ENCODE measurements around the gene ARHGAP26.

ARHGAP26 gene

DNA sequence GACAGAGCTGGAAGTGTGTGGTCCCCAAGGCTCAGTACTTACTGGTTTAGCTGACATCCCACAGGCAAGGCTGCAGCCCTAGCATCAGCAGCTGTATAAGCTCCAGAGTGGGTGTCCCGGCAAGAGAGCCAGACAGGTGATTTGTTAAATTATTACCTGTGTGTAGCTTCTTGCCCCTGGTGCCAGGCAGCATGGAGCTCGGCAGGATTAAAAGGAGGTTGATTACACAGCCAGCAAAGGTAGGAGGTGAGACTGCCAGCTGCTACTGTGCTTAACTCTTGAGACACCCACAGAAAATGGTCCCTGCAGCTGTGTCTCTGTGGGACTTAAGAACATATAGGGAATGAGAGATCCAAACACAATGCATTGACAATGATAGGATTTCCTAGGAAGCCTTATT, 54.2 kb downstream of the ARHGAP26 start:
- Histone ChIP-seq H3K4me3 (ENCODE audit: low read depth, low read length) (no peak overlapping the region), H3K36me3 (ENCODE audit: insufficient read depth, low read length) (no peaks in the 10 kb centered on the region), H3K27me3 (ENCODE audit: insufficient read depth, low read length) (no peaks in the 10 kb centered on the region), H3K27ac (ENCODE audit: low read depth, low read length) (no peak overlapping the region), H2AFZ (ENCODE audit: low read length, unreplicated experiment) (no peak overlapping the region), H3K79me2 (ENCODE audit: control insufficient read depth, insufficient read depth, low read length, unreplicated experiment) (no peaks in the 10 kb centered on the region), H3K4me1 (ENCODE audit: control insufficient read depth, insufficient read depth, low read length, unreplicated experiment) (peaks cover 87% of the 10 kb centered on the region)

DNA sequence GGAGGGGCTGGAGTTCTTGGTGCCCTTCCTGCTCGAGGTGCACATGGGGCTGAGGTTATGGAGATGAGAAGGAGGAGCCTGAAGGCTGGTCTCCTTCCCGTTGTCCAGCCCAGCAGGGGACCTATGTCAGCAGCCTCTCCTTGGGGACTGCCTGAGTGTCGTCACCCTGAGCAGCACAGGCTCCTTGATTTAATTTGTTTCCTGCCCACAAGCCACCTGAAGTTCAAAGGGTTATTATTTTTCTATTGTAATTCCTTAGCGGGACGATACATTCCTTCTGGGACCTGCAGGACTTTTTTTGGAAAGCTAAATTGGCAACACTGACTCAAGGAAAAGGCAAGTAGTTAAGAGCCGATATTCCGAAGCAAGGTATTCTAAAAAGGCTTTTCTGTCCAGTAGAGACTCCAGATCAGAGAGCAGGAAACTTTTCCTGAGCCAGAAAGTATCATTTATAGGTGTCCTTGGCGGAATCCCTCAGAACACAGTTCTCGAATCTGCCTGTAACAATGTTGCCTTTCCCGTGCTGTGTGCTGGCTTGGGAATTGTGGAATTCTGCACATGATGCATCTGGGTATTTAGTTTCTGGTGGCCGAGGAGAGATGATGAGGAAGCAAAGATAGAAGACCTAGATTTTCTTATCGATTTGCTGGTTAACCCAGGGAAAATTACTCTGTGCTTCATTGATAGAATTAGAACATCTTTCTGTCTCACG, 55.4 kb downstream of the ARHGAP26 start:
- Histone ChIP-seq H3K27ac (ENCODE audit: low read depth, low read length) (no peak overlapping the region), H3K27me3 (ENCODE audit: insufficient read depth, low read length) (no peaks in the 10 kb centered on the region), H3K4me1 (ENCODE audit: control insufficient read depth, insufficient read depth, low read length, unreplicated experiment) (peaks cover 87% of the 10 kb centered on the region), H3K79me2 (ENCODE audit: control insufficient read depth, insufficient read depth, low read length, unreplicated experiment) (no peaks in the 10 kb centered on the region), H3K4me3 (ENCODE audit: low read depth, low read length) (no peak overlapping the region), H2AFZ (ENCODE audit: low read length, unreplicated experiment) (no peak overlapping the region), H3K36me3 (ENCODE audit: insufficient read depth, low read length) (no peaks in the 10 kb centered on the region)

DNA sequence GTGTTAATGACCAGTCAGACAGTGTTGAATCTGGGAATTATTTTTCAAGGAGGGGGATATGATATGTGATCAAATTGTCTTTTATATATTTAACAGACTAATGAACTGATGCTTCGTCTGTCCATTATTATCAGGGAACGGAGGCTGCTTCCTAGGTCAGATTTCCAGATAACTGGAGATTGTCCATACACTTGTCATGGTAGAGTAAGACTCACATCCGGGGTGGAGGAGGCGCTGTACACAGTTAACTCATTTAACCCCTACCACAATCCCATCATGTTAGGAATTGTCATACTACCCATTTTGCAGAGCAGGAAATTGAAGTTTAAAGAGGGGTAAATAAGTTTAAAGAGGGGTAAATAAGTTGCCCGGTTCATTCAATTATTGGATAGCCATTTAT, 55.9 kb downstream of the ARHGAP26 start:
- Histone ChIP-seq H2AFZ (ENCODE audit: low read length, unreplicated experiment) (no peak overlapping the region), H3K27ac (ENCODE audit: low read depth, low read length) (no peak overlapping the region), H3K79me2 (ENCODE audit: control insufficient read depth, insufficient read depth, low read length, unreplicated experiment) (no peaks in the 10 kb centered on the region), H3K36me3 (ENCODE audit: insufficient read depth, low read length) (no peaks in the 10 kb centered on the region), H3K27me3 (ENCODE audit: insufficient read depth, low read length) (no peaks in the 10 kb centered on the region), H3K4me3 (ENCODE audit: low read depth, low read length) (no peak overlapping the region), H3K4me1 (ENCODE audit: control insufficient read depth, insufficient read depth, low read length, unreplicated experiment) (peaks cover 87% of the 10 kb centered on the region)

DNA sequence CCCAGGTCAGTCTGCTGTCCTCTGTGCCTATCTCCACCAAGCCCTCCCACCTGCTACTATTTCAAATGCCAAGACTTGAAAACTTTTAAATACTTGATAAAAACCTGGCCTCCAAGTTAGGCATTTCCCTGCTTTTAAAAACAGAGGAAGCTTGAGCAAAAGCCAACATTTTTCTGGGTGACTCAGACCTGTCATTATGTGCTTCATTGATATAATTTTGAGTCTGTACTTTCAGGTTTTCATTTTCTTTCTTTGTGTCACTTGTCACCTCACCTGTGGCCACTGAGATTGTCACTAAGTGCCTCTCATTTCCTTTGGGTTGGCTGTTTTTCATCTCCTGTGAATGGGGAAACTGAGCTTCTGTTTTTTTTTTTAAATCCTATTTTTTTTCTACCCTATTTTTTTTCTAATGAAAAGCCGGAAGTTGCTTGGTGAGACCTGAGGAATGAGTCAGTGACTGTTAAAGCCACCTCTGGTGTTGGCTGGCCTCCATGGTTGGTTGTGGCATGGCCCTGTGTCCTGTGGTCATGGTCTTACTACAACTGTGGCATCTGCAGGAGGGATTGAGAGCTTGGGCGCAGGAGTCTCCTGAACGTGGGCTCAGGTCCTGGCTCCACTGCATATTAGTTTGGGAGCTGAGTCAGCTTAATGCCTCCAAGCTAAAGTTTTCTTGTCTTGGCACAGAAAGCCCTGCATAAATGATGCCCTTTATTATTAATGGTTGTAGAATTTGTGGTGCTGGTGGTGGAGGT, 56.7 kb downstream of the ARHGAP26 start:
- no peaks in the 10 kb centered on the region for H3K36me3 ChIP-seq (ENCODE audit: insufficient read depth, low read length)
- H3K4me1 ChIP-seq (ENCODE audit: control insufficient read depth, insufficient read depth, low read length, unreplicated experiment), result peaks cover 80% of the 10 kb centered on the region
- peak overlapping the region; percentile 57 for H3K27ac ChIP-seq (ENCODE audit: low read depth, low read length)
- H3K4me3 ChIP-seq (ENCODE audit: low read depth, low read length), result peak overlapping the region; percentile 30; the same call in 1 of the 2 replicates
- H3K79me2 ChIP-seq (ENCODE audit: control insufficient read depth, insufficient read depth, low read length, unreplicated experiment), result no peaks in the 10 kb centered on the region
- H3K27me3 ChIP-seq (ENCODE audit: insufficient read depth, low read length), result no peaks in the 10 kb centered on the region
- H2AFZ ChIP-seq (ENCODE audit: low read length, unreplicated experiment), result no peak overlapping the region

DNA sequence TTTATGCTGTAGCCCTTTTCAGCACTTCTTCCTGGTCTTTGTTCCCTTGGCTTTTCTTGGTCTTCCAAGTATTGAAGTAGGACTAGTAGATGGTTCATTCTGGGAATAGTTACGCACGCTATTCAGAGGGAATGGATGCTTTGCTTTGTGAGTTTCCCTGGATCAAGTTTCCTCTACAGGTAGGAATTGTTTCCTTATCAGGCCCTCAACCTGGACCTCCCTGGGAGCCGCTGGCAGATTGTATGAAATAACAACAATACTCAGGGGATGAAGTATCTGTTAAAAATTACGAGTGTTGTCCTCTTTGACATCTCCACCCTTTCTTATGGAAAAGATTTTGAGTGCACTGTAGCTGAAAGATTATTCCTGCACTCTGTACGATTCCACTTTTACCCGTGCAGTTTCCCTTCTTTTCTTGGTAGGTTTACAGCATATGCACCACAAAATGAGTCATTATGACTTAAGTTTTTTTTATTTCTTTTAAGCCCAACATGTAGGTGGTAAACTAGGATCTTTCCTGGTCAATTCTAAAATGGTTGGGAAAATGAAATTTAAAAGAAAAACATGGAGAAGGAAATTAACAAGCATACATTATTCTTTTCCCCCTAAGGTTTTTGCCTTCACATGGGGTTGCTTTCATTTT, 57.9 kb downstream of the ARHGAP26 start:
- H3K27ac ChIP-seq (ENCODE audit: low read depth, low read length), result 0 out of 2 replicates have a peak overlapping the region, but pooled peaks have one; percentile 57
- no peaks in the 10 kb centered on the region for H3K36me3 ChIP-seq (ENCODE audit: insufficient read depth, low read length)
- no peaks in the 10 kb centered on the region for H3K27me3 ChIP-seq (ENCODE audit: insufficient read depth, low read length)
- no peak overlapping the region for H2AFZ ChIP-seq (ENCODE audit: low read length, unreplicated experiment)
- no peaks in the 10 kb centered on the region for H3K79me2 ChIP-seq (ENCODE audit: control insufficient read depth, insufficient read depth, low read length, unreplicated experiment)
- peak overlapping the region; percentile 30; the same call in 1 of the 2 replicates for H3K4me3 ChIP-seq (ENCODE audit: low read depth, low read length)
- peaks cover 69% of the 10 kb centered on the region for H3K4me1 ChIP-seq (ENCODE audit: control insufficient read depth, insufficient read depth, low read length, unreplicated experiment)

DNA sequence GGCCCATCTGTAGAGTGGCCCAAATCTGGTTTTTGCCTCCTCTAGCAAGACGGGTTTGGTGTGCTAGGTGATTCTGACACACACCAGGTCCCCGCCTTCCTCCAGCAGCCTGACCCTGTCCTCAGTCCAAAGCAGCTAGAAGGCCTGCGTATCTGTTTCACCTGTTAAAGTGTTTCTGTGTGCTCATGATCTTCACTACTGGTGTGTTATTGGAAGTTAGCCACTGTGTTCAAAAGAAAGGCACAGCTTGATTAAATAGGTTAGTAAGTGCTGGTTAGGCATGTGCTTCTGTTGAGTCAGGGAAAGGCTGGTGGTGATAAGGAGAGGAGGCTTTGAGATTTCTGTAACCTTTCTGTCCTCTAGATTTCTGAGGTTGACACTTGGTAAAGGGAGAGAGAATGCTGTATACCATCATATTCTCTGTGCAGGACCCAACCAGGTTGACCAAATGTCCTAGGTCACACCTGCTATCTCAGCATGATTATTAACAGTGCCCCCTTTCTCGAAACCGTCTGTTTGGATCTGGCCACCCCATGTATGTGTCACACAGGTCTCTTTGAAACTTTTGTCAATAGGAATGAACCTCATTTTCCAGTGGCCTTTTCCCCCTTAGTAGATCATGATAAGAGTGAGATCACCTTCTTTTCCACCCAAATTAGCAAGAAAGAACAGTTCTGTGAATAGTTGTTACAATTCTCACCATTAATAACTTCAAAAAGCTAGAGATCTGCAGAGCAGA, 58.8 kb downstream of the ARHGAP26 start:
- no peak overlapping the region for H2AFZ ChIP-seq (ENCODE audit: low read length, unreplicated experiment)
- no peaks in the 10 kb centered on the region for H3K27me3 ChIP-seq (ENCODE audit: insufficient read depth, low read length)
- no peaks in the 10 kb centered on the region for H3K36me3 ChIP-seq (ENCODE audit: insufficient read depth, low read length)
- H3K4me1 ChIP-seq (ENCODE audit: control insufficient read depth, insufficient read depth, low read length, unreplicated experiment), result peaks cover 60% of the 10 kb centered on the region
- H3K4me3 ChIP-seq (ENCODE audit: low read depth, low read length), result no peak overlapping the region
- no peak overlapping the region for H3K27ac ChIP-seq (ENCODE audit: low read depth, low read length)
- no peaks in the 10 kb centered on the region for H3K79me2 ChIP-seq (ENCODE audit: control insufficient read depth, insufficient read depth, low read length, unreplicated experiment)

DNA sequence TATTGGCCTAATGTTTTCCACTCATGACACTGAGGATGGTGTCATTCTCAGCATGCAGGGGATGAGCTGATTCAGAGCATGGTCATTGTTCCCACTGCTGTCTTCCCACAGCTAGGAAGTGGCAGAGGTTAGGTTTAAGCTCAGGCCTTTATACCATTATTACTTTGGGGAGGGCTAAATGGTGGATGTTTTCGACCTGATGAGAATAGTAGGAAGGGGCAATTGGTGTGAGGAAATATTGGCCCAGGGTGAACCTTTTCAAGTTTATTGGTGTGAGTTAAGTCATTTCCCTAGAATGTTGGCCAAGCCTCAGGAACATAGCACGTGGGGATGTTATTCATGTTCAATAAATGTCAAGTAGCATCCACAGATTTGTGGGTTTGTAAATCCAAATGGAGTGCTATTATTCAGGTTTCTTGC, 59.6 kb downstream of the ARHGAP26 start:
- Histone ChIP-seq H3K36me3 (ENCODE audit: insufficient read depth, low read length) (no peaks in the 10 kb centered on the region), H3K27me3 (ENCODE audit: insufficient read depth, low read length) (no peaks in the 10 kb centered on the region), H3K4me3 (ENCODE audit: low read depth, low read length) (peak overlapping the region; percentile 1; the same call in 1 of the 2 replicates), H3K4me1 (ENCODE audit: control insufficient read depth, insufficient read depth, low read length, unreplicated experiment) (peaks cover 58% of the 10 kb centered on the region), H3K27ac (ENCODE audit: low read depth, low read length) (peak overlapping the region; percentile 56), H2AFZ (ENCODE audit: low read length, unreplicated experiment) (no peak overlapping the region), H3K79me2 (ENCODE audit: control insufficient read depth, insufficient read depth, low read length, unreplicated experiment) (no peaks in the 10 kb centered on the region)

DNA sequence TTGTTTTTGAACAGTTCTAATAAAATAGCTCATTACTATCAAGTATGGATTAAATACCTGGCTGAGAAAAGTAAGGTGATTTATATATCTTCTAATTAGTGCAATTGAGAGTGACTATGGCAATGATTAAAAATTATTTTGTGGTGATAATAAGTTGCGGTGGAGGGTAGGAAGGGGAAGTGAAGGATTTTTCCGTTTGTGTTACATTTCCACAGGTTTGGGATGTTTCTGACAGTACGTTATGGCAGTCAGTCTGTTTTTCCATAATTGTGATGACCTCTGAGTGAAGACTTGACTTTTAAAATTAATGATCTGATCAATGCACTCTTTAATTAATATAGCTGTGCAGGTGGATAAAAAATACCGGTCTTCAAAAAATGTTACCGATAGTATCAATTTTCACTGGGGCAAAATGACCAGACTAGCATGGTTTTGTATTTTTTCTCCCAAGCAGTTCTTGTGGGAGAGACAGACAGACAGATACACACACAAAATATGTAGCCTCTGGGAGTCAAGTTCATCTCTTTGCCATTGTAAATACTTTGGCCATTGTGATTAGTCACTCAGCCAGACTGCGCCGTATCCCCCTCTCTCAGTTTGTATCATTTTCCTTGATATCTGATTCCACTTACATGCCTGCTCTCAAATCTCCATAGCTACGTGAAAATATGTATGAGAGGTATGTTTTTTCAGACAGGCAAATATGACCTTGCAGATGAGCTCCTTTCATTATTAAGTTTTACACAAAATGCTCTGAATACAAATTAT, 60.2 kb downstream of the ARHGAP26 start:
- Histone ChIP-seq H3K4me1 (ENCODE audit: control insufficient read depth, insufficient read depth, low read length, unreplicated experiment) (peaks cover 58% of the 10 kb centered on the region), H2AFZ (ENCODE audit: low read length, unreplicated experiment) (no peak overlapping the region), H3K79me2 (ENCODE audit: control insufficient read depth, insufficient read depth, low read length, unreplicated experiment) (no peaks in the 10 kb centered on the region), H3K36me3 (ENCODE audit: insufficient read depth, low read length) (no peaks in the 10 kb centered on the region), H3K27ac (ENCODE audit: low read depth, low read length) (peak overlapping the region; percentile 56), H3K4me3 (ENCODE audit: low read depth, low read length) (peak overlapping the region; percentile 1; the same call in 1 of the 2 replicates), H3K27me3 (ENCODE audit: insufficient read depth, low read length) (no peaks in the 10 kb centered on the region)

DNA sequence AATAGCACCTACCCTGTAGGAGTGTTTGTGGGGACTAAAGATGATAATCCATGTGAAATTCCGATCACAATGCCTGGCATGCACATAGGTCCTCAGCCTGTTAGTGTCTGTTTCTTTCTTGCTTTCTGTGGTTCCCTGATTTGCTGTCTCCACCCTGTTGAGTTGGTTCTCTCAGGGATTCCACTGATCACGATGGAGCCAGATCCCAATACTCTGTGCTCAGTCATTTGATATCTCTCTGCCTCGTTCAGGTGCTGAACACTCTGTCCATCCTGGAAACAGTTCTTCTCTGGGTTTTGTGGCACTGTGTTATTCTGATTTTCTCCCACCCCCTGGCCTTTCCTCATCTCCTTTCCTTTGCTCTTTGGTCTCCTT, 60.8 kb downstream of the ARHGAP26 start:
- peaks cover 53% of the 10 kb centered on the region for H3K4me1 ChIP-seq (ENCODE audit: control insufficient read depth, insufficient read depth, low read length, unreplicated experiment)
- H2AFZ ChIP-seq (ENCODE audit: low read length, unreplicated experiment), result no peak overlapping the region
- H3K79me2 ChIP-seq (ENCODE audit: control insufficient read depth, insufficient read depth, low read length, unreplicated experiment), result no peaks in the 10 kb centered on the region
- H3K4me3 ChIP-seq (ENCODE audit: low read depth, low read length), result peak overlapping the region; percentile 1; the same call in 1 of the 2 replicates
- no peaks in the 10 kb centered on the region for H3K27me3 ChIP-seq (ENCODE audit: insufficient read depth, low read length)
- no peaks in the 10 kb centered on the region for H3K36me3 ChIP-seq (ENCODE audit: insufficient read depth, low read length)
- H3K27ac ChIP-seq (ENCODE audit: low read depth, low read length), result peak overlapping the region; percentile 56

DNA sequence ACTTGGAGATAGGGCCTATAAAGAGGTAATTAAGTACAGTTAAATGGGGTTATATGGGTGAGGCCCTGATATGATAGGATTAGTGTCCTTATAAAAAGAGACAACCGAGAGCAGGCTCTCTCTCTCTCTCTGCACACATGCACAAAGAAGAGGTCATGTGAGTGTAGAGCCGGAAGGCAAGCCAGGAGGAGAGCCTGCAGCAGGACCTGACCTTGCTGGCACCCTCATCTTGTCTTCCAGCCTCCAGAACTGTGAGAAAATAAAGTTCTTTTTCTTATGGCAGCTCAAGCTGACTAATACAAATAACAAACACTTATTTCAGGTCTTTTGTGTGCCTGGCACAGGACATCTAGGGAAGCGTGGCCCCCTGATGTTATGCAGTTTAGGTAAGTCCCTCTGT, 62.1 kb downstream of the ARHGAP26 start:
- Histone ChIP-seq H3K36me3 (ENCODE audit: insufficient read depth, low read length) (no peaks in the 10 kb centered on the region), H3K27me3 (ENCODE audit: insufficient read depth, low read length) (no peaks in the 10 kb centered on the region), H3K79me2 (ENCODE audit: control insufficient read depth, insufficient read depth, low read length, unreplicated experiment) (no peaks in the 10 kb centered on the region), H2AFZ (ENCODE audit: low read length, unreplicated experiment) (no peak overlapping the region), H3K4me1 (ENCODE audit: control insufficient read depth, insufficient read depth, low read length, unreplicated experiment) (peaks cover 40% of the 10 kb centered on the region), H3K27ac (ENCODE audit: low read depth, low read length) (no peak overlapping the region), H3K4me3 (ENCODE audit: low read depth, low read length) (no peak overlapping the region)
